Liver (tissue), 3 donors: ENCODE results near the gene GNAI2.

Experiments
- CTCF ChIP-seq: fragments of 150-350 bp; IDR thresholded peaks from 2 replicates; pipeline ENCODE4 v1.5.1; 2017; ENCODE audit warnings: improper control_type of control experiment, low read depth, low read length; ENCODE audit not compliant: missing input control
- RAD21 ChIP-seq, 2 donors: IDR thresholded peaks; 2 replicates each; pipeline ENCODE4 v1.6.1; 2016; ENCODE audit warnings: antibody characterized with exemption in 2 of 2, mild to moderate bottlenecking in 2 of 2
- YY1 ChIP-seq: IDR thresholded peaks from 2 replicates; pipeline ENCODE4 v1.6.1; 2016; ENCODE audit warnings: antibody characterized with exemption, mild to moderate bottlenecking
- donor health status: healthy.
- donor health status: healthy.

- no peak for TF ChIP-seq CTCF
- TF ChIP-seq RAD21 (IDR thresholded peaks at IDR 0.05), result no peak
- TF ChIP-seq YY1, result no peak
Observed at GRCh38 chr3:50210176-50210509, 25.9 kb upstream of the GNAI2 start.
